IMR-90 (cell line): ENCODE results near the gene PPM1G. TPM values are rescaled to one million over a fixed set of nuclear protein-coding genes. Genes with fewer than 3 reads are reported as not detected.

ENCODE experiments used
- ATAC-seq: fragments of 200-7000 bp; cut with Tn5 transposase; 2 replicates; pipeline ENCODE4 v1.9.1; 2020; ENCODE audit warnings: low read depth, mild to moderate bottlenecking, moderate library complexity
- BruUV-seq: library from RNA; stranded (reverse); fragments of 400-500 nt; replicated peaks from 2 replicates; lab custom pipeline; 2021; lab: Mats Ljungman, UMichigan
- CTCF ChIA-PET: fragments of 300-600 bp; formaldehyde crosslinking; extraction: SDS; loops from one replicate; lab custom pipeline; 2021; ENCODE audit warnings: antibody characterized with exemption; lab: Yijun Ruan, JAX
- POLR2A ChIA-PET: fragments of 300-600 bp; sonication (Branson Sonifier 250); formaldehyde crosslinking; loops from one replicate; lab custom pipeline; 2022; ENCODE audit warnings: antibody characterized with exemption; ENCODE audit not compliant: unreplicated experiment; lab: Charles Lee
- DNase-seq: peaks from one replicate; pipeline ENCODE4 v3.0.0; 2013
- H2AFZ ChIP-seq: replicated peaks from 2 replicates; pipeline ENCODE3; 2013; ENCODE audit warnings: low read length, mild to moderate bottlenecking; ENCODE audit not compliant: poor library complexity
- H2AK5ac ChIP-seq: 2 replicates; pipeline ENCODE4 v1.6.1; 2013; ENCODE audit warnings: low read depth, low read length, inconsistent platforms
- H2AK9ac ChIP-seq: replicated peaks from 2 replicates; pipeline ENCODE3; 2013; ENCODE audit warnings: mild to moderate bottlenecking, low read depth, low read length, moderate library complexity; ENCODE audit not compliant: poor library complexity
- H2BK120ac ChIP-seq: 2 replicates; pipeline ENCODE4 v1.6.1; 2013; ENCODE audit warnings: low read depth, low read length, inconsistent platforms
- H2BK15ac ChIP-seq: 3 replicates; pipeline ENCODE4 v1.6.1; 2013; ENCODE audit warnings: low read depth, low read length, inconsistent platforms
- H2BK20ac ChIP-seq: 2 replicates; pipeline ENCODE4 v1.6.1; 2013; ENCODE audit warnings: low read depth, mild to moderate bottlenecking, inconsistent platforms, low read length, moderate library complexity
- H2BK5ac ChIP-seq: 2 replicates; pipeline ENCODE4 v1.6.1; 2013; ENCODE audit warnings: mild to moderate bottlenecking, low read depth, low read length, inconsistent platforms; ENCODE audit not compliant: poor library complexity, severe bottlenecking
- H3K14ac ChIP-seq: replicated peaks from 2 replicates; pipeline ENCODE4 v1.6.1; 2013; ENCODE audit warnings: low read depth, low read length, inconsistent platforms
- H3K18ac ChIP-seq: 2 replicates; pipeline ENCODE4 v1.6.1; 2013; ENCODE audit warnings: low read depth, low read length, control low read depth
- H3K23ac ChIP-seq: 2 replicates; pipeline ENCODE4 v1.6.1; 2013; ENCODE audit warnings: low read depth, low read length, inconsistent platforms
- H3K27ac ChIP-seq: 2 replicates; pipeline ENCODE4 v1.5.1; 2013; ENCODE audit warnings: mild to moderate bottlenecking, control low read depth, low read length; ENCODE audit not compliant: insufficient read depth
- H3K27me3 ChIP-seq: 2 replicates; pipeline ENCODE4 v1.6.1; 2013; ENCODE audit warnings: low read length; ENCODE audit not compliant: control insufficient read depth, insufficient read depth
- H3K36me3 ChIP-seq: 2 replicates; pipeline ENCODE4 v1.6.1; 2013; ENCODE audit warnings: low read length, mixed read lengths; ENCODE audit not compliant: control insufficient read depth, insufficient read depth
- H3K4ac ChIP-seq: 2 replicates; pipeline ENCODE4 v1.6.1; 2013; ENCODE audit warnings: low read depth, low read length, inconsistent platforms
- H3K4me1 ChIP-seq: 2 replicates; pipeline ENCODE4 v1.6.1; 2013; ENCODE audit warnings: low read length, mixed read lengths; ENCODE audit not compliant: control insufficient read depth, insufficient read depth
- H3K4me2 ChIP-seq: 2 replicates; pipeline ENCODE4 v1.6.1; 2013; ENCODE audit warnings: low read depth, mild to moderate bottlenecking, control low read depth, low read length, moderate library complexity
- H3K4me3 ChIP-seq: 2 replicates; pipeline ENCODE4 v1.5.1; 2013; ENCODE audit warnings: low read depth, mild to moderate bottlenecking, control low read depth, low read length, moderate library complexity; ENCODE audit not compliant: insufficient read depth
- H3K56ac ChIP-seq: 2 replicates; pipeline ENCODE4 v1.6.1; 2013; ENCODE audit warnings: low read length, inconsistent platforms; ENCODE audit not compliant: insufficient read depth; ENCODE audit errors: extremely low read depth
- H3K79me1 ChIP-seq, 2 experiments: 2 replicates each; pipeline ENCODE4 v1.6.1; 2013; ENCODE audit warnings: low read length in 2 of 2, inconsistent platforms in 1 of 2, low read depth in 1 of 2
- H3K9ac ChIP-seq: 2 replicates; pipeline ENCODE4 v1.6.1; 2013; ENCODE audit warnings: low read depth, low read length, control low read depth
- H3K9me1 ChIP-seq: 2 replicates; pipeline ENCODE4 v1.6.1; 2013; ENCODE audit warnings: low read length, inconsistent platforms; ENCODE audit not compliant: insufficient read depth
- H3K9me3 ChIP-seq: 2 replicates; pipeline ENCODE4 v1.6.1; 2013; ENCODE audit warnings: low read length; ENCODE audit not compliant: control insufficient read depth, insufficient read depth
- H4K20me1 ChIP-seq: 2 replicates; pipeline ENCODE4 v1.6.1; 2013; ENCODE audit warnings: low read length, inconsistent platforms; ENCODE audit not compliant: insufficient read depth
- H4K5ac ChIP-seq: 2 replicates; pipeline ENCODE4 v1.6.1; 2013; ENCODE audit warnings: mild to moderate bottlenecking, low read depth, low read length, control low read depth
- H4K8ac ChIP-seq, 2 experiments: 2 replicates each; pipeline ENCODE4 v1.6.1; 2013; ENCODE audit warnings: low read depth in 2 of 2, low read length in 2 of 2, control low read depth in 1 of 2, inconsistent platforms in 1 of 2
- H4K91ac ChIP-seq: 2 replicates; pipeline ENCODE4 v1.6.1; 2013; ENCODE audit warnings: low read depth, low read length, inconsistent platforms; ENCODE audit not compliant: insufficient read depth
- BHLHE40 ChIP-seq: fragments of 150-350 bp; IDR thresholded peaks from 2 replicates; pipeline ENCODE4 v1.6.1; 2016; ENCODE audit warnings: mild to moderate bottlenecking, low read depth, low read length
- CEBPB ChIP-seq: IDR thresholded peaks from 2 replicates; pipeline ENCODE4 v1.6.1; 2012; ENCODE audit warnings: low read depth, low read length, improper control_type of control experiment
- CHD1 ChIP-seq: IDR thresholded peaks from 2 replicates; pipeline ENCODE4 v1.6.1; 2012; ENCODE audit warnings: low read depth, low read length, improper control_type of control experiment
- FOS ChIP-seq: fragments of 150-350 bp; IDR thresholded peaks from 2 replicates; pipeline ENCODE4 v1.6.1; 2016; ENCODE audit warnings: low read depth, low read length
- MAFK ChIP-seq: IDR thresholded peaks from 2 replicates; pipeline ENCODE4 v1.6.1; 2012; ENCODE audit warnings: low read depth, low read length, improper control_type of control experiment
- MAZ ChIP-seq: IDR thresholded peaks from 2 replicates; pipeline ENCODE4 v1.6.1; 2012; ENCODE audit warnings: low read depth, mild to moderate bottlenecking, low read length, improper control_type of control experiment, moderate library complexity, borderline replicate concordance
- MXI1 ChIP-seq: IDR thresholded peaks from 2 replicates; pipeline ENCODE4 v1.6.1; 2012; ENCODE audit warnings: low read depth, mild to moderate bottlenecking, low read length, moderate library complexity, borderline replicate concordance
- NFE2L2 ChIP-seq: fragments of 150-350 bp; IDR thresholded peaks from 2 replicates; pipeline ENCODE4 v1.6.1; 2016; ENCODE audit warnings: low read depth, mild to moderate bottlenecking, low read length
- POLR2A ChIP-seq: IDR thresholded peaks from 2 replicates; pipeline ENCODE4 v1.6.1; 2012; ENCODE audit warnings: mild to moderate bottlenecking, low read depth, low read length
- RAD21 ChIP-seq: IDR thresholded peaks from 2 replicates; pipeline ENCODE4 v1.6.1; 2012; ENCODE audit warnings: low read length, improper control_type of control experiment
- RCOR1 ChIP-seq: IDR thresholded peaks from 2 replicates; pipeline ENCODE4 v1.6.1; 2012; ENCODE audit warnings: mild to moderate bottlenecking, low read length, improper control_type of control experiment; ENCODE audit not compliant: insufficient replicate concordance
- RFX5 ChIP-seq: IDR thresholded peaks from 2 replicates; pipeline ENCODE4 v1.8.0; 2012; ENCODE audit warnings: low read depth, mild to moderate bottlenecking, low read length, moderate library complexity
- SMC3 ChIP-seq: fragments of 150-350 bp; IDR thresholded peaks from 2 replicates; pipeline ENCODE4 v1.6.1; 2016; ENCODE audit warnings: low read depth, mild to moderate bottlenecking, antibody characterized with exemption, low read length, moderate library complexity
- WGBS, 2 experiments: methylation state at CpG; one replicate each; pipeline versions ENCODE4 v1.1.5 to v1.1.7; 2013; ENCODE audit warnings: missing lambda C conversion rate in 2 of 2; ENCODE audit not compliant: insufficient read length in 1 of 2; ENCODE audit errors: extremely low coverage in 2 of 2; 5-methylcytosine and 5-hydroxymethylcytosine counted together
- dilution Hi-C: fragments of 300-500 bp; cut with HindIII; formaldehyde crosslinking; loops from one replicate; pipeline ENCODE4 v1.14.3; 2018; ENCODE audit warnings: low sequenced_read_pairs; ENCODE audit not compliant: unreplicated experiment
- in situ Hi-C: fragments of 300-500 bp; cut with MboI; formaldehyde crosslinking; loops from 3 replicates; pipeline ENCODE4 v1.14.3; 2019; ENCODE audit warnings: low sequenced_read_pairs, inconsistent platforms, mixed read lengths
- intact Hi-C: fragments of 100-400 bp; cut with micrococcal nuclease; formaldehyde crosslinking; loops from 2 replicates; pipeline ENCODE4 v1.10.0; 2022
- polyA plus RNA-seq, 3 experiments: library from polyadenylated mRNA; depleted of rRNA; stranded (reverse); fragments of >200 nt; gene quantifications; 2 replicates each; pipeline ENCODE4 v1.2.3, GENCODE V29; 2012; ENCODE audit warnings: low replicate concordance in 1 of 3
- total RNA-seq: library from RNA; depleted of rRNA; stranded (reverse); fragments of >200 nt; gene quantifications from 2 replicates; pipeline ENCODE4 v1.2.3, GENCODE V29; 2012

Gene PPM1G
- total and polyA plus RNA-seq, 2 of the 4 experiments (the other 2 are of a cell fraction) = 57.6 to 95.9 TPM

- no peaks in the 10 kb centered on the region for H3K9me3 ChIP-seq
- H4K20me1 ChIP-seq = no peaks in the 10 kb centered on the region
- intact Hi-C loops (no loop called here), in situ Hi-C loops (no loop called here), dilution Hi-C loops (no loop called here)
- H2AK5ac ChIP-seq = no peak overlapping the region
- H3K9ac ChIP-seq = no peak overlapping the region
- H3K27me3 ChIP-seq = no peaks in the 10 kb centered on the region
- no peak overlapping the region for H3K56ac ChIP-seq
- POLR2A ChIA-PET = interaction anchor here (1.2 kb wide), 1 partner anchor 18 kb away, joined by 3 read pairs; no protein-coding TSS in a partner anchor
- H4K91ac ChIP-seq = no peak overlapping the region
- H2BK20ac ChIP-seq = no peak overlapping the region
- no peak overlapping the region for H2AFZ ChIP-seq
- no peaks in the 10 kb centered on the region for H3K9me1 ChIP-seq
- no peak overlapping the region for H4K5ac ChIP-seq
- no peak overlapping the region for H2BK5ac ChIP-seq
- DNase-seq = no peak
- no peaks in the 10 kb centered on the region for H3K4me1 ChIP-seq
- WGBS, 2 experiments = 65% methylated on average over 2 of the region's 3 CpGs; no CpG with 5 or more reads in 1 of the 2 experiments
- H4K8ac ChIP-seq = no peak overlapping the region
- H3K4me3 ChIP-seq = no peak overlapping the region
- no peak overlapping the region for H2BK15ac ChIP-seq
- no peak overlapping the region for H3K27ac ChIP-seq
- no peaks in the 10 kb centered on the region for H3K79me1 ChIP-seq
- CTCF ChIA-PET = interaction anchor here (0.6 kb wide), 1 partner anchor 703 kb away, joined by 4 read pairs; no protein-coding TSS in a partner anchor
- no peak overlapping the region for H3K4ac ChIP-seq
- H3K18ac ChIP-seq = no peak overlapping the region
- no peak for TF ChIP-seq RCOR1
- no peak for TF ChIP-seq MAZ
- TF ChIP-seq RFX5 = no peak
- no peak for TF ChIP-seq BHLHE40
- TF ChIP-seq MAFK = no peak
- no peak for TF ChIP-seq RAD21
- no peak for TF ChIP-seq SMC3
- no peak for TF ChIP-seq POLR2A
- no peak for TF ChIP-seq FOS
- no peak for TF ChIP-seq CEBPB
- TF ChIP-seq NFE2L2 = no peak
- TF ChIP-seq MXI1 = no peak
- no peak for TF ChIP-seq CHD1
- no TSS peak for BruUV-seq
- no peak overlapping the region for H2BK120ac ChIP-seq
- H2AK9ac ChIP-seq = no peak overlapping the region
- H3K23ac ChIP-seq = no peak overlapping the region
- H3K14ac ChIP-seq = no peak overlapping the region
- H3K36me3 ChIP-seq = peaks cover 33% of the 10 kb centered on the region
- H3K4me2 ChIP-seq = no peak overlapping the region
- no peak for ATAC-seq
Observed at GRCh38 chr2:27448381-27448780, 39.0 kb upstream of the PPM1G start.
